WI38 (cell line): ENCODE measurements around the gene KRAS.

Experiments
- H3K4me3 ChIP-seq: 2 replicates; pipeline ENCODE4 v1.5.1; 2011; ENCODE audit warnings: low read depth, mild to moderate bottlenecking, control low read depth, low read length
- TF ChIP-seq, protein P1 (sequence below): IDR thresholded peaks from 2 replicates; pipeline ENCODE4 v1.5.1; 2012; ENCODE audit warnings: low read depth, mild to moderate bottlenecking, control low read depth, low read length

KRAS gene

GRCh38 chr12:25194722-25195055 is 56.0 kb downstream of the KRAS start:
- TF ChIP-seq, protein P1, sequence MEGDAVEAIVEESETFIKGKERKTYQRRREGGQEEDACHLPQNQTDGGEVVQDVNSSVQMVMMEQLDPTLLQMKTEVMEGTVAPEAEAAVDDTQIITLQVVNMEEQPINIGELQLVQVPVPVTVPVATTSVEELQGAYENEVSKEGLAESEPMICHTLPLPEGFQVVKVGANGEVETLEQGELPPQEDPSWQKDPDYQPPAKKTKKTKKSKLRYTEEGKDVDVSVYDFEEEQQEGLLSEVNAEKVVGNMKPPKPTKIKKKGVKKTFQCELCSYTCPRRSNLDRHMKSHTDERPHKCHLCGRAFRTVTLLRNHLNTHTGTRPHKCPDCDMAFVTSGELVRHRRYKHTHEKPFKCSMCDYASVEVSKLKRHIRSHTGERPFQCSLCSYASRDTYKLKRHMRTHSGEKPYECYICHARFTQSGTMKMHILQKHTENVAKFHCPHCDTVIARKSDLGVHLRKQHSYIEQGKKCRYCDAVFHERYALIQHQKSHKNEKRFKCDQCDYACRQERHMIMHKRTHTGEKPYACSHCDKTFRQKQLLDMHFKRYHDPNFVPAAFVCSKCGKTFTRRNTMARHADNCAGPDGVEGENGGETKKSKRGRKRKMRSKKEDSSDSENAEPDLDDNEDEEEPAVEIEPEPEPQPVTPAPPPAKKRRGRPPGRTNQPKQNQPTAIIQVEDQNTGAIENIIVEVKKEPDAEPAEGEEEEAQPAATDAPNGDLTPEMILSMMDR = no peak
- H3K4me3 ChIP-seq = peak overlapping the region; percentile 85

GRCh38 chr12:25194214-25194613 is 56.5 kb downstream of the KRAS start:
- TF ChIP-seq, protein P1 = no peak
- no peak overlapping the region for H3K4me3 ChIP-seq

GRCh38 chr12:25190793-25191192 is 59.9 kb downstream of the KRAS start:
- H3K4me3 ChIP-seq = no peak overlapping the region
- TF ChIP-seq, protein P1 = no peak

- TF ChIP-seq, protein P1 = no peak
- no peak overlapping the region for H3K4me3 ChIP-seq
These were observed 61.1 kb downstream of the KRAS start for GRCh38 chr12:25189656-25190055.

- no peak overlapping the region for H3K4me3 ChIP-seq
- TF ChIP-seq, protein P1 = no peak
These were observed 62.9 kb downstream of the KRAS start for GRCh38 chr12:25187781-25188180.

- no peak overlapping the region for H3K4me3 ChIP-seq
These were observed 63.8 kb downstream of the KRAS start for GRCh38 chr12:25186788-25187402.

DNA sequence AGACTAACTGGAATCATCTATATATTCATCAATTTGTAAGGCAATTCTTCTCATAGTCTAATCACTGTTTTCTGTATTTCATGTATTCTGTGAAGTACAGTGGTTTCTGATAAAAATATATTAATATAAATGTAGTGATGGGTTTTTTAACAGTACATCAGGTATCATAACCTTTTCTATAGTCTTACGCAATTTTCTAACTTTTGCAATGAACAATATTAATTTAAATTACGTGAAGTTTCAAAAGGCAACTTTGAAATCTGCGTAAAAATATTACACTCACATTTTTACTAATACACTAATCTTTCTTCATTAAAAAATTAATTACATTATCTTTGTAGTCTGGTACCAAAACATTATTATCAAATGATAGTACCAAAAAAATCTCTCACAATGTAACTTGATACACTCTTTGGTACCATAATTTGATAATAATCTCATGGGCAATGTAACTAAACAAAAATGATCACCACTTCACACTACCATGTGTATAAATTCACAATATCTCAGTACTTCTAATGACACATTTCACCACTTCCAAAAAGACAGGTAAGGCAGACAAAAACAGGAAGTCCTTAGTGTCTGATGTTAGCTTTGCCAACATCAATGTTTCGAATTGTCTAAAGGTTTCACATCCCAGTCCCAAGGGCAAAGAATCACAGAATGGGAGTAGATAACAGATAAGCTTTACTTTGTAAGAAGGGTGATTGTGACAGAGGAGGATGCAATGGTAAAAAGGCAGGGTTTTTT is 64.5 kb downstream of the KRAS start:
- no peak overlapping the region for H3K4me3 ChIP-seq
- TF ChIP-seq, protein P1 = no peak

More at GRCh38 chr12:25186788-25187402, 63.8 kb downstream of the KRAS start:
- TF ChIP-seq, protein P1 = no peak
